CD8-positive, alpha-beta memory T cell (primary cell): ENCODE measurements around the gene CENPV. TPM values are rescaled to one million over a fixed set of nuclear protein-coding genes. Genes with fewer than 3 reads are reported as not detected.

Experiments used
- CTCF ChIA-PET: fragments of 350-600 bp; sonication (Branson Sonifier 250); formaldehyde crosslinking; loops from one replicate; lab custom pipeline; 2021; ENCODE audit warnings: antibody characterized with exemption; lab: Charles Lee
- POLR2A ChIA-PET: fragments of 350-600 bp; sonication (Branson Sonifier 250); formaldehyde crosslinking; loops from one replicate; lab custom pipeline; 2021; ENCODE audit warnings: antibody characterized with exemption; lab: Charles Lee
- DNase-seq, 5 donors: peaks; one replicate each; pipeline versions ENCODE4 v3.0.0 to v3.0.0-alpha.2; 2020 to 2022; ENCODE audit warnings: mixed read lengths in 1 of 5
- H3K27ac ChIP-seq: one replicate; pipeline ENCODE4 v1.7.0; 2013; ENCODE audit warnings: low read depth, mild to moderate bottlenecking, low read length, moderate library complexity
- H3K27me3 ChIP-seq: 2 replicates; pipeline ENCODE4 v1.7.0; 2013; ENCODE audit warnings: low read length, mild to moderate bottlenecking; ENCODE audit not compliant: insufficient read depth, poor library complexity, severe bottlenecking
- H3K36me3 ChIP-seq: 2 replicates; pipeline ENCODE4 v1.7.0; 2013; ENCODE audit warnings: mild to moderate bottlenecking, low read length, moderate library complexity; ENCODE audit not compliant: insufficient read depth
- H3K4me1 ChIP-seq: 2 replicates; pipeline ENCODE4 v1.7.0; 2013; ENCODE audit warnings: mild to moderate bottlenecking, low read length, moderate library complexity; ENCODE audit not compliant: insufficient read depth
- H3K4me3 ChIP-seq: 2 replicates; pipeline ENCODE4 v1.7.0; 2013; ENCODE audit warnings: mild to moderate bottlenecking, low read length
- H3K9me3 ChIP-seq: 2 replicates; pipeline ENCODE4 v1.7.0; 2013; ENCODE audit warnings: mild to moderate bottlenecking, low read length
- H3K27ac Mint-ChIP-seq, 8 donors: one replicate each; pipeline ENCODE4 v1.8.0; 2020 to 2021; ENCODE audit warnings: mixed read lengths in 8 of 8, mild to moderate bottlenecking in 6 of 8, inconsistent platforms in 3 of 8, moderate library complexity in 3 of 8
- H3K27me3 Mint-ChIP-seq, 2 donors: one replicate each; pipeline ENCODE4 v1.8.0; 2020 to 2021; ENCODE audit warnings: mixed read lengths in 2 of 2, mild to moderate bottlenecking in 1 of 2, moderate library complexity in 1 of 2
- H3K36me3 Mint-ChIP-seq, 3 donors: one replicate each; pipeline ENCODE4 v1.8.0; 2020 to 2021; ENCODE audit warnings: mixed read lengths in 3 of 3, inconsistent platforms in 1 of 3, mild to moderate bottlenecking in 1 of 3
- H3K4me1 Mint-ChIP-seq, 3 donors: one replicate each; pipeline ENCODE4 v1.8.0; 2020 to 2021; ENCODE audit warnings: mixed read lengths in 3 of 3, inconsistent platforms in 1 of 3, mild to moderate bottlenecking in 1 of 3
- H3K4me3 Mint-ChIP-seq, 7 donors: one replicate each; pipeline ENCODE4 v1.8.0; 2020 to 2021; ENCODE audit warnings: mixed read lengths in 7 of 7, mild to moderate bottlenecking in 6 of 7, moderate library complexity in 4 of 7, inconsistent platforms in 2 of 7
- H3K9me3 Mint-ChIP-seq, 5 donors: one replicate each; pipeline ENCODE4 v1.8.0; 2020 to 2022; ENCODE audit warnings: mixed read lengths in 5 of 5, mild to moderate bottlenecking in 3 of 5, moderate library complexity in 2 of 5, inconsistent platforms in 1 of 5
- polyA plus RNA-seq: library from polyadenylated mRNA; unstranded; fragments of 300-500 nt; fragmentation: Illumina TruSeq; gene quantifications from one replicate; pipeline ENCODE4 v1.2.3, GENCODE V29; 2021
- total RNA-seq, 2 experiments: library from RNA; stranded (reverse); gene quantifications; one replicate each; pipeline ENCODE4 v1.2.3, GENCODE V29; 2021

Gene CENPV
- total and polyA plus RNA-seq, 3 experiments from 2014 or later = 18.2 to 56.4 (median 53.4) TPM

DNA sequence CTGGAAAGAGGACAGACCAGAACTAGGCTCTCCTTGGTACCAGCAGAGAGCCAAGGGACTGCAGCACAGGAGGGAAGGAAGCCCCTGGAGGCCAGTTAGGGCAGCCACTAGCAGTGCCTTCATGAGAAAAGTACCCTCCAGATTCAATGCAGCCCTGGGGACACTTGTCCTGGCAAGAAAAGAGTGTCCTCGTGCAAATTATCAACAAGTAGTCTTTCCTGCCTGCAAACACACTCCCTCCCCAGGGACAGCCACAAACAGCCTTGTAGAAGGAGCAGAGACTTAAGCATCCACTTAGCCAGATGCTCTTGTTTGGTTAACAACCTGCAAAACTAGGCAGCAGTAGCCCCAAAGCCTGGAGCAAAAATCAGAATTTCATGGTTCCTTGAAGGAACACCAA, 24.3 kb downstream of the CENPV start:
- Mint-ChIP-seq H3K4me1 (no peaks in the 10 kb centered on the region), H3K9me3 (no peaks in the 10 kb centered on the region), H3K27me3 (no peaks in the 10 kb centered on the region), H3K36me3 (peaks cover 3 to 27% (median 3%) of the 10 kb centered on the region in 3 donors), H3K4me3 (no peak overlapping the region), H3K27ac (no peak overlapping the region)
- Histone ChIP-seq H3K9me3 (no peaks in the 10 kb centered on the region), H3K4me3 (no peak overlapping the region), H3K27me3 (no peaks in the 10 kb centered on the region), H3K27ac (no peak overlapping the region), H3K36me3 (peaks cover 9% of the 10 kb centered on the region), H3K4me1 (no peaks in the 10 kb centered on the region)
- ChIA-PET CTCF (no interaction called here), POLR2A (no interaction called here)
- no peak for DNase-seq

DNA sequence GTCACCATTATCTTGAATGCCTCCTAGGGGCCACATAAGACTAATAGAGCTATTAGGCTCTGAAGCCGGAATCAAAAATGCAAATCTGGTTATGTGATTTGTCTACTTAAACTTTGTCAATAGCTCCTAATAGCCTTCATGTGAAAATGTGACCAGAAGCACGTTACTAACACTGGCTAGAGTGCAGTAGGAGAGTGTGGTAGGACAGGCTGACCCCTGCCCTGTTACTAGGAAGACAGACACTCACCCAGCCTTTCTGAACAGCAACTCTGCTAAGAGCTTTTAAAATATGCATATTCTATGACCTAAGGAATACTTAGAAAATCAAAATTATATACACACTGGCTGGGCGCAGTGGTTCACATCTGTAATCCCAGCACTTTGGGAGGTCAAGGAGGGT, 26.3 kb downstream of the CENPV start:
- peaks cover 3 to 34% (median 3%) of the 10 kb centered on the region in 3 donors for H3K36me3 Mint-ChIP-seq
- Histone ChIP-seq H3K4me1 (no peaks in the 10 kb centered on the region), H3K27ac (no peak overlapping the region), H3K9me3 (no peaks in the 10 kb centered on the region), H3K4me3 (no peak overlapping the region), H3K27me3 (no peaks in the 10 kb centered on the region), H3K36me3 (peaks cover 9% of the 10 kb centered on the region)
- no peaks in the 10 kb centered on the region for H3K4me1 Mint-ChIP-seq
- ChIA-PET POLR2A (no interaction called here), CTCF (interaction anchor here (1.0 kb wide), 1 partner anchor 21 kb away, joined by 4 read pairs; no protein-coding TSS in a partner anchor)
- no peak overlapping the region for H3K4me3 Mint-ChIP-seq
- H3K27ac Mint-ChIP-seq = no peak overlapping the region
- H3K9me3 Mint-ChIP-seq = no peaks in the 10 kb centered on the region
- H3K27me3 Mint-ChIP-seq = no peaks in the 10 kb centered on the region
- DNase-seq = no peak

DNA sequence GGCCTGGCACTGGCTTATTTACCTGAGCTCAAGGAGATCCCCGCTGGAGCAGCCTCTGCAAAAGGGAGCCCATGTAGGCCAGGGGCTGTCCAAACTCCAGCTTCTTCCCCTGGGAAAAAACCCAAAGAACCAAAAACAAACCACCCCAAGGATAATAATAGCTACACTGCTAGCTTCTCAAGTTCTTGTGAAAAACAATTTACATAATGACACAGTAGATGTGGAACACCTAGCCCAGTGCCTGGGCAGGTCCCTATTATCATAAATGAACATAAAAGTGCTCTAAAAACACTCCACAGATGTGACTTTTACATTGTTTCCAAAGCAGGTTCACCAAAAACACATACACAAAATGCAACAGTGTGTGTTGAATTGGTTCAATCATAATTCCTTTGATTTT, 27.3 kb downstream of the CENPV start:
- H3K4me1 ChIP-seq = no peaks in the 10 kb centered on the region
- no peak overlapping the region for H3K4me3 Mint-ChIP-seq
- POLR2A ChIA-PET = no interaction called here

DNA sequence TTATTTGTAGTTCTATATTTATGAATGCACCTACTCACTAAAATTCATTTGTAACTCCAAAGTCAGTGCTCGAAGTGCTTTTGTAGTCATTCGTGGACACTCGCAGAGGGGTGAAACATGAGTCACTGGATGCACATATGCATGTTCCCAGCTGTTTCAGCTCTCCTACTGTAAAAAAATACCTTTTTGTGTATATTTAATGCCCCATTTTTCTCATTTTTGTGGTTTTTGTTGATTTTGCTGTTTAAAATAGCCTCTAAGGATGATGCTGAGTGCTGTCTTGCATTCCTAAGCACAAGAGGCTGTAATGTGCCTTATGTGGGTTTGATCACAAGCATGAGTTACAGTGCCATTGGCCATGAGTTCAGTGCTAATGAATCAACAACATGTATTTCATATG, 30.6 kb downstream of the CENPV start:
- Mint-ChIP-seq H3K27me3 (no peaks in the 10 kb centered on the region), H3K4me1 (no peaks in the 10 kb centered on the region), H3K9me3 (no peaks in the 10 kb centered on the region), H3K27ac (no peak overlapping the region), H3K4me3 (no peak overlapping the region), H3K36me3 (peaks cover 3 to 46% (median 3%) of the 10 kb centered on the region in 3 donors)
- Histone ChIP-seq H3K36me3 (peaks cover 9% of the 10 kb centered on the region), H3K4me3 (no peak overlapping the region), H3K9me3 (no peaks in the 10 kb centered on the region), H3K27me3 (no peaks in the 10 kb centered on the region), H3K27ac (no peak overlapping the region), H3K4me1 (no peaks in the 10 kb centered on the region)
- no peak for DNase-seq
- ChIA-PET POLR2A (no interaction called here), CTCF (no interaction called here)

More for the DNA sequence above, 27.3 kb downstream of the CENPV start:
- DNase-seq = no peak
- no peak overlapping the region for H3K27ac ChIP-seq
- CTCF ChIA-PET = interaction anchor here (1.6 kb wide), 1 partner anchor 27 kb away, joined by 4 read pairs; the partner anchor contains the start of gene CENPV
- no peak overlapping the region for H3K4me3 ChIP-seq
- H3K9me3 ChIP-seq = no peaks in the 10 kb centered on the region
- no peak overlapping the region for H3K27ac Mint-ChIP-seq
- peaks cover 9% of the 10 kb centered on the region for H3K36me3 ChIP-seq
- H3K27me3 Mint-ChIP-seq = no peaks in the 10 kb centered on the region
- peaks cover 3 to 39% (median 3%) of the 10 kb centered on the region in 3 donors for H3K36me3 Mint-ChIP-seq
- no peaks in the 10 kb centered on the region for H3K9me3 Mint-ChIP-seq
- no peaks in the 10 kb centered on the region for H3K27me3 ChIP-seq
- H3K4me1 Mint-ChIP-seq = no peaks in the 10 kb centered on the region

DNA sequence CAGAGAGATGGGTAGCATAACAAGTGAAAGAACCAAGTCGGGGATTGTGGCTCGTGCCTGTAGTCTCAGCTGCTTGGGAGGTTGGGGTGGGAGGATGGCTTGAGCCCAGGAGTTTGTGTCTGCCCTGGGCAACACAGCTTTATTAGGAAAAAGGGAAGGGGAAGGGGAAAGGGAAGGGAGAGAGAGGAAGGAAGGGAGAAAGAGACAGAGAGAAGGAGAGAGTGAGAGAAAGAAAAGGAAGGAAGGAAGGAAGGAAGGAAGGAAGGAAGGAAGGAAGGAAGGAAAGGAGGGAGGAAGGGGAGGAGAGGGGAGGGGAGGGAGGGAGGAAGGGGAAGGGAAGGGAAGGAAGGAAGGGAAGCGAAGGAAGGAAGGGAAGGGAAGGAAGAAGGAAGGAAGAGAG, 33.3 kb downstream of the CENPV start:
- Histone ChIP-seq H3K36me3 (no peaks in the 10 kb centered on the region), H3K4me1 (no peaks in the 10 kb centered on the region), H3K9me3 (no peaks in the 10 kb centered on the region), H3K27ac (no peak overlapping the region), H3K4me3 (no peak overlapping the region), H3K27me3 (no peaks in the 10 kb centered on the region)
- H3K4me3 Mint-ChIP-seq = no peak overlapping the region
- peak overlapping the region in 1 of 8 donors; percentile 42 for H3K27ac Mint-ChIP-seq
- peaks cover 0 to 49% (median 5%) of the 10 kb centered on the region in 3 donors for H3K36me3 Mint-ChIP-seq
- DNase-seq = no peak
- ChIA-PET CTCF (interaction anchor here (1.6 kb wide), 1 partner anchor 11 kb away, joined by 4 read pairs; no protein-coding TSS in a partner anchor), POLR2A (interaction anchor here (0.5 kb wide), 1 partner anchor 30 kb away, joined by 3 read pairs; no protein-coding TSS in a partner anchor)
- no peaks in the 10 kb centered on the region for H3K27me3 Mint-ChIP-seq
- no peaks in the 10 kb centered on the region for H3K9me3 Mint-ChIP-seq
- no peaks in the 10 kb centered on the region for H3K4me1 Mint-ChIP-seq

DNA sequence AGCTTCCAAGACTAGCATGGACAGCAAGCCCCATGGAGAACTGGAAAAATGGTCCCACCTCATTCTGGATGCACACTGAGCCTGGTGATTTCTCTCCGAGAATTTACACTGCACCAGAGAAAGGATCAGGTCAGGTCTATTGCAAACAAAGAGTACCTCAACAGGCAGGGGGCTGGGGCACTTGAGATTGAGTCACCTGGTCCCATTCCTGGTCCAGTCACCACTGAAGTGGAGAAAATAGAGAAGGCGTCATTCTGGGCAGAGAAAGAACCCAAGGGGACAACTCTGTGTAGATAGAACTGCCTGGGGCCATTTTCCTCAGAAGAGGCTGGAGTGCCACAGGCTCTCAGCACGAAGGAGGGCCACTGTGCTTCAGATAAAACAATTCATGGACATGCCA, 38.4 kb downstream of the CENPV start:
- H3K36me3 ChIP-seq = no peaks in the 10 kb centered on the region
- H3K27ac ChIP-seq = no peak overlapping the region
- DNase-seq = no peak
- POLR2A ChIA-PET = interaction anchor here (0.7 kb wide), 1 partner anchor 10 kb away, joined by 7 read pairs; no protein-coding TSS in a partner anchor
- H3K27me3 Mint-ChIP-seq = no peaks in the 10 kb centered on the region
- H3K27me3 ChIP-seq = no peaks in the 10 kb centered on the region
- H3K36me3 Mint-ChIP-seq = peaks cover 0 to 54% (median 12%) of the 10 kb centered on the region in 3 donors
- CTCF ChIA-PET = interaction anchor here (0.7 kb wide), 1 partner anchor 11 kb away, joined by 3 read pairs; no protein-coding TSS in a partner anchor
- H3K4me1 Mint-ChIP-seq = peaks cover 11 to 29% (median 24%) of the 10 kb centered on the region in 3 donors
- no peak overlapping the region for H3K4me3 ChIP-seq
- no peak overlapping the region for H3K4me3 Mint-ChIP-seq
- H3K9me3 ChIP-seq = no peaks in the 10 kb centered on the region
- H3K4me1 ChIP-seq = peaks cover 5% of the 10 kb centered on the region
- H3K9me3 Mint-ChIP-seq = no peaks in the 10 kb centered on the region
- H3K27ac Mint-ChIP-seq = no peak overlapping the region

DNA sequence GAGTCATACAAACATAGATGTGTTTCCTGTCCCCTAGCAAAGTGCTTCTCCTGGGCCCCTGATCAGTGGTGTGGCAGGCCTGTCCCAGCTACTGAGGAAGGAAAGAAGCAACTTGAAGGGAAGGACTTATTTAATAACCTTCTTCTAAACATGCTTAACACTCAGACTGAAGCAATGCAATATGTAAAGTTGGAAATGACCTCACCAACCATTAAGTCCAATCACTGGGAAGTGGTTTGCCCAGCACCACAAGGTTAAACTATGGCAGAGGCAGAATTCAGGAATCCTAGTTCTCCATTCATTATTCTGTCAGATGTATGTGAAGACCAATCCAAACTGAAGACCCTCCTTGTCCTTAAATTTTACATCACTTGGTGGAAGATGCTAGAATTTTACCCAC, 39.1 kb downstream of the CENPV start:
- Histone ChIP-seq H3K4me3 (no peak overlapping the region), H3K36me3 (no peaks in the 10 kb centered on the region), H3K4me1 (peaks cover 5% of the 10 kb centered on the region), H3K27me3 (no peaks in the 10 kb centered on the region), H3K27ac (no peak overlapping the region), H3K9me3 (no peaks in the 10 kb centered on the region)
- Mint-ChIP-seq H3K27ac (peak overlapping the region in 1 of 8 donors; percentile 7), H3K4me3 (no peak overlapping the region), H3K36me3 (peaks cover 0 to 50% (median 12%) of the 10 kb centered on the region in 3 donors), H3K27me3 (no peaks in the 10 kb centered on the region), H3K4me1 (peaks cover 11 to 29% (median 25%) of the 10 kb centered on the region in 3 donors), H3K9me3 (no peaks in the 10 kb centered on the region)
- DNase-seq = no peak
- ChIA-PET CTCF (no interaction called here), POLR2A (no interaction called here)

DNA sequence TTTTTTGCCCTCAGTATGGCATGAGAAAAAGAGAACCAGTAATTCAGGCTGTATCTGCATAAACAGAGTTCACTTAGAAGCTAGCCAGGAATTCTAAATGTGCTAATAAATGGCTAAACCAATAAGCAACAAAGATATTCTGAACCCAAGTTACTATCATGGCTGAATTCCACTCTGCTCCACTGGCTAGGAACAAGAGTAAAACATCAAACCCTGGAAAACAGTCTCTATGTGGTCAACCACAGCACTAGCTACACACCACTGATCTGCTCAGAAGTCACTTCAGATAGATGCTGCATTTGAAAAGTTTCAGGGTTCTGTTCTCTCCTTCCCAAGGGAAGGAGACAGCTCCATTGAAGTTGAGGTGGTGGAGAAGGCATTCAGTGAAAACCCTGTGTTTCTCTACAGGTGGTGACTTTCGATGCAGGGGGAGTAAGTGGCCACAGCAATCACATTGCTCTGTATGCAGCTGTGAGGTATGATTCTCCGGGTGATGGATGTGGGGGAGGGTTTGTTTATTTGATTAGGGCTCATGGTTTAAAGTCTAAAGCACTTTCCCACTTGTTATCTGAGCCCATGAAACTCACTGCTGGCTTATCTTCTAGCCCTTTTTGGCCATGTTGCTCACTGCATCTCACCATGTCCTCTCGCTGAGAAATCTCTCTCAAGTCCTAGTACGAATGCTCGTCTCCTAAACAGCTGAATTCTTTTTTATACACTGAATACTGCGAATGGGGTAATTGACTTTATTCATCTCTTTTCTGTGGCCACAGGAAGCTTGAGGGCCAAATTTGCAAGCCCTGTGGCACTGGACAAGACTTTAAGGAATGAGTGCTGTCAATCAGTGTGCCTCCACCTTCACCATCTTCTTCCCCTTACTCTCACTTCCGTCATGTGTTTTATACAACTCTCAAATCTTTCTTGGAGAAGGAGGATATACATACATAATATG, 39.9 kb downstream of the CENPV start:
- Histone ChIP-seq H3K36me3 (no peaks in the 10 kb centered on the region), H3K4me3 (no peak overlapping the region), H3K4me1 (peaks cover 5% of the 10 kb centered on the region), H3K27me3 (no peaks in the 10 kb centered on the region), H3K27ac (no peak overlapping the region), H3K9me3 (no peaks in the 10 kb centered on the region)
- H3K9me3 Mint-ChIP-seq = no peaks in the 10 kb centered on the region
- ChIA-PET CTCF (no interaction called here), POLR2A (no interaction called here)
- H3K27ac Mint-ChIP-seq = no peak overlapping the region
- H3K4me1 Mint-ChIP-seq = peaks cover 11 to 29% (median 27%) of the 10 kb centered on the region in 3 donors
- peak overlapping the region in 2 of 7 donors; percentile 45 to 54 for H3K4me3 Mint-ChIP-seq
- H3K27me3 Mint-ChIP-seq = no peaks in the 10 kb centered on the region
- H3K36me3 Mint-ChIP-seq = peaks cover 0 to 46% (median 12%) of the 10 kb centered on the region in 3 donors
- DNase-seq = no peak
